ENCODE results near the gene RREB1. TPM values are rescaled to one million over a fixed set of nuclear protein-coding genes. Genes with fewer than 3 reads are reported as not detected.

The RREB1 gene
- total RNA-seq, 1 experiment from 2014 or later = 30.7 TPM

GRCh38 chr6:7237653-7238188, 130.0 kb downstream of the RREB1 start:
- no TSS peak for BruUV-seq (replicated peaks)
- DNase-seq (ENCODE audit: low read depth, low spot score) (no peak), ATAC-seq (no peak)
- intact Hi-C loops (cut with micrococcal nuclease; ENCODE audit: unreplicated experiment) (loop anchor here (5.0 kb wide), 1 partner anchor 680 kb away; no protein-coding TSS in a partner anchor), in situ Hi-C loops (cut with HindIII; ENCODE audit: low pct_unique_long_range_greater_than_20kb, low sequenced_read_pairs) (no loop called here)
- POLR2A ChIA-PET = no interaction called here
- no peak overlapping the region for H3K27ac ChIP-seq (ENCODE audit: low read length)
- H3K9me3 ChIP-seq (ENCODE audit: control insufficient read depth, insufficient read depth, low read depth, low read length) = no peaks in the 10 kb centered on the region
- CTCF ChIA-PET = interaction anchor here (0.6 kb wide), 1 partner anchor 152 kb away, joined by 3 read pairs; no protein-coding TSS in a partner anchor
- H3K36me3 ChIP-seq (ENCODE audit: control insufficient read depth, insufficient read depth, low read length) = peaks cover 7% of the 10 kb centered on the region; the same call in 1 of the 2 replicates
- no peaks in the 10 kb centered on the region for H3K27me3 ChIP-seq (ENCODE audit: control insufficient read depth, insufficient read depth, low read length)
- H3K4me3 ChIP-seq (ENCODE audit: low read depth in 2 of 2, low read length in 2 of 2) = no peak overlapping the region
- no peak for TF ChIP-seq SIN3A (IDR thresholded peaks at IDR 0.05; ENCODE audit: borderline replicate concordance, insufficient read depth, low read depth, low read length)
- no peak for TF ChIP-seq CTCF (IDR thresholded peaks at IDR 0.05)
- TF ChIP-seq, protein P1, sequence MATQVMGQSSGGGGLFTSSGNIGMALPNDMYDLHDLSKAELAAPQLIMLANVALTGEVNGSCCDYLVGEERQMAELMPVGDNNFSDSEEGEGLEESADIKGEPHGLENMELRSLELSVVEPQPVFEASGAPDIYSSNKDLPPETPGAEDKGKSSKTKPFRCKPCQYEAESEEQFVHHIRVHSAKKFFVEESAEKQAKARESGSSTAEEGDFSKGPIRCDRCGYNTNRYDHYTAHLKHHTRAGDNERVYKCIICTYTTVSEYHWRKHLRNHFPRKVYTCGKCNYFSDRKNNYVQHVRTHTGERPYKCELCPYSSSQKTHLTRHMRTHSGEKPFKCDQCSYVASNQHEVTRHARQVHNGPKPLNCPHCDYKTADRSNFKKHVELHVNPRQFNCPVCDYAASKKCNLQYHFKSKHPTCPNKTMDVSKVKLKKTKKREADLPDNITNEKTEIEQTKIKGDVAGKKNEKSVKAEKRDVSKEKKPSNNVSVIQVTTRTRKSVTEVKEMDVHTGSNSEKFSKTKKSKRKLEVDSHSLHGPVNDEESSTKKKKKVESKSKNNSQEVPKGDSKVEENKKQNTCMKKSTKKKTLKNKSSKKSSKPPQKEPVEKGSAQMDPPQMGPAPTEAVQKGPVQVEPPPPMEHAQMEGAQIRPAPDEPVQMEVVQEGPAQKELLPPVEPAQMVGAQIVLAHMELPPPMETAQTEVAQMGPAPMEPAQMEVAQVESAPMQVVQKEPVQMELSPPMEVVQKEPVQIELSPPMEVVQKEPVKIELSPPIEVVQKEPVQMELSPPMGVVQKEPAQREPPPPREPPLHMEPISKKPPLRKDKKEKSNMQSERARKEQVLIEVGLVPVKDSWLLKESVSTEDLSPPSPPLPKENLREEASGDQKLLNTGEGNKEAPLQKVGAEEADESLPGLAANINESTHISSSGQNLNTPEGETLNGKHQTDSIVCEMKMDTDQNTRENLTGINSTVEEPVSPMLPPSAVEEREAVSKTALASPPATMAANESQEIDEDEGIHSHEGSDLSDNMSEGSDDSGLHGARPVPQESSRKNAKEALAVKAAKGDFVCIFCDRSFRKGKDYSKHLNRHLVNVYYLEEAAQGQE (IDR thresholded peaks at IDR 0.05; ENCODE audit: insufficient read depth in 1 of 2, low read depth in 2 of 2, low read length in 1 of 2) = no peak
- TF ChIP-seq POLR2AphosphoS5 (IDR thresholded peaks at IDR 0.05; ENCODE audit: low read depth, low read length) = no peak
- no peak for TF ChIP-seq TCF7L2 (IDR thresholded peaks at IDR 0.05; ENCODE audit: low read depth, low read length)
- H3K4me1 ChIP-seq (ENCODE audit: control insufficient read depth, insufficient read depth, low read length) = peaks cover 6% of the 10 kb centered on the region

GRCh38 chr6:7238526-7238899, 130.8 kb downstream of the RREB1 start:
- intact Hi-C loops (cut with micrococcal nuclease; ENCODE audit: unreplicated experiment) = loop anchor here (5.0 kb wide), 1 partner anchor 681 kb away; no protein-coding TSS in a partner anchor
- ChIA-PET POLR2A (no interaction called here), CTCF (interaction anchor here (0.6 kb wide), 1 partner anchor 1171 kb away, joined by 4 read pairs; no protein-coding TSS in a partner anchor)
- no peak for DNase-seq (ENCODE audit: low read depth, low spot score)
- TF ChIP-seq, protein P1 (IDR thresholded peaks at IDR 0.05; ENCODE audit: insufficient read depth in 1 of 2, low read depth in 2 of 2, low read length in 1 of 2) = no peak
- no peak for TF ChIP-seq CTCF (IDR thresholded peaks at IDR 0.05)
- no peak for TF ChIP-seq SIN3A (IDR thresholded peaks at IDR 0.05; ENCODE audit: borderline replicate concordance, insufficient read depth, low read depth, low read length)
- TF ChIP-seq POLR2AphosphoS5 (IDR thresholded peaks at IDR 0.05; ENCODE audit: low read depth, low read length) = no peak
- TF ChIP-seq TCF7L2 (IDR thresholded peaks at IDR 0.05; ENCODE audit: low read depth, low read length) = no peak
- BruUV-seq (replicated peaks) = no TSS peak
- no peaks in the 10 kb centered on the region for H3K9me3 ChIP-seq (ENCODE audit: control insufficient read depth, insufficient read depth, low read depth, low read length)
- ATAC-seq = no peak
- no peak overlapping the region for H3K27ac ChIP-seq (ENCODE audit: low read length)
- H3K4me1 ChIP-seq (ENCODE audit: control insufficient read depth, insufficient read depth, low read length) = peaks cover 13% of the 10 kb centered on the region
- no peaks in the 10 kb centered on the region for H3K27me3 ChIP-seq (ENCODE audit: control insufficient read depth, insufficient read depth, low read length)
- H3K36me3 ChIP-seq (ENCODE audit: control insufficient read depth, insufficient read depth, low read length) = peaks cover 7% of the 10 kb centered on the region; the same call in 1 of the 2 replicates
- H3K4me3 ChIP-seq (ENCODE audit: low read depth in 2 of 2, low read length in 2 of 2) = no peak overlapping the region
- in situ Hi-C loops (cut with HindIII; ENCODE audit: low pct_unique_long_range_greater_than_20kb, low sequenced_read_pairs) = no loop called here
